Upper lobe of left lung (tissue), 4 donors: ENCODE data around the gene ADGRG3.

Experiments
- POLR2A ChIP-seq, 4 donors: fragments of 450-650 bp; IDR thresholded peaks; one replicate each; pipeline ENCODE4 v1.5.1; 2016 to 2017; ENCODE audit warnings: antibody characterized with exemption in 4 of 4, mild to moderate bottlenecking in 2 of 4
- TF ChIP-seq, protein P1 (sequence below), 6 experiments: fragments of 450-650 bp in 4 of 6; fragments of 200-600 bp in 2 of 6; sonication (generic) in 2 of 6; IDR thresholded peaks; one replicate each; pipeline ENCODE4 v1.5.1; 2016 to 2019; ENCODE audit warnings: antibody characterized with exemption in 6 of 6

GRCh38 chr16:57668630-57669475, 747 bp downstream of the ADGRG3 start:
- TF ChIP-seq, protein P1, sequence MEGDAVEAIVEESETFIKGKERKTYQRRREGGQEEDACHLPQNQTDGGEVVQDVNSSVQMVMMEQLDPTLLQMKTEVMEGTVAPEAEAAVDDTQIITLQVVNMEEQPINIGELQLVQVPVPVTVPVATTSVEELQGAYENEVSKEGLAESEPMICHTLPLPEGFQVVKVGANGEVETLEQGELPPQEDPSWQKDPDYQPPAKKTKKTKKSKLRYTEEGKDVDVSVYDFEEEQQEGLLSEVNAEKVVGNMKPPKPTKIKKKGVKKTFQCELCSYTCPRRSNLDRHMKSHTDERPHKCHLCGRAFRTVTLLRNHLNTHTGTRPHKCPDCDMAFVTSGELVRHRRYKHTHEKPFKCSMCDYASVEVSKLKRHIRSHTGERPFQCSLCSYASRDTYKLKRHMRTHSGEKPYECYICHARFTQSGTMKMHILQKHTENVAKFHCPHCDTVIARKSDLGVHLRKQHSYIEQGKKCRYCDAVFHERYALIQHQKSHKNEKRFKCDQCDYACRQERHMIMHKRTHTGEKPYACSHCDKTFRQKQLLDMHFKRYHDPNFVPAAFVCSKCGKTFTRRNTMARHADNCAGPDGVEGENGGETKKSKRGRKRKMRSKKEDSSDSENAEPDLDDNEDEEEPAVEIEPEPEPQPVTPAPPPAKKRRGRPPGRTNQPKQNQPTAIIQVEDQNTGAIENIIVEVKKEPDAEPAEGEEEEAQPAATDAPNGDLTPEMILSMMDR (IDR thresholded peaks at IDR 0.05) = no peak
- TF ChIP-seq POLR2A (IDR thresholded peaks at IDR 0.05) = no peak
